HG03342 (cell line): Measurements from ENCODE around the gene SFTPA2.
"Not testable (repeated sequence)": the region's sequence is repeated elsewhere in the genome, so short reads cannot be mapped to it uniquely, and the experiment has no call there.

Source experiments
- ATAC-seq: cut with Tn5 transposase; IDR thresholded peaks from one replicate; pipeline ENCODE4 v1.9.1; 2021; ENCODE audit warnings: mild to moderate bottlenecking, moderate library complexity; ENCODE audit not compliant: unreplicated experiment

Gene SFTPA2

GRCh38 chr10:79516532-79517205 is 43.5 kb downstream of the SFTPA2 start:
- ATAC-seq = not testable (repeated sequence)

GRCh38 chr10:79511891-79512583 is 48.2 kb downstream of the SFTPA2 start, which contains the start of gene EIF5AL1:
TSS of gene EIF5AL1 (plus strand) at chr10:79512533. CDS start at chr10:79512650, 117 bp downstream.
- ATAC-seq = not testable (repeated sequence)

- ATAC-seq = not testable (repeated sequence)
These were observed 50.2 kb downstream of the SFTPA2 start for GRCh38 chr10:79509934-79510508.

GRCh38 chr10:79509306-79509933 is 50.8 kb downstream of the SFTPA2 start:
- ATAC-seq = peak; percentile 69

GRCh38 chr10:79508245-79508644 is 52.0 kb downstream of the SFTPA2 start:
- not testable (repeated sequence) for ATAC-seq

- ATAC-seq = no peak
These were observed 52.6 kb downstream of the SFTPA2 start for GRCh38 chr10:79507440-79508167.
